MCF 10A (cell line): ENCODE results near the gene KCNMA1. TPM values are rescaled to one million over a fixed set of nuclear protein-coding genes. Genes with fewer than 3 reads are reported as not detected.

Experiments used
- BruUV-seq: library from RNA; stranded (reverse); fragments of 400-500 nt; replicated peaks from 2 replicates; lab custom pipeline; 2021; lab: Mats Ljungman, UMichigan
- CTCF ChIA-PET: fragments of 300-600 bp; sonication (Branson Sonifier 250); formaldehyde crosslinking; extraction: SDS; loops from one replicate; lab custom pipeline; 2021; ENCODE audit warnings: antibody characterized with exemption, inconsistent platforms; lab: Yijun Ruan, JAX
- POLR2A ChIA-PET: fragments of 300-600, 350-650 bp; sonication (Branson Sonifier 250); formaldehyde crosslinking; extraction: SDS; loops from one replicate; lab custom pipeline; 2020; ENCODE audit warnings: antibody characterized with exemption, inconsistent platforms; lab: Yijun Ruan, JAX
- DNase-seq: peaks from one replicate; pipeline ENCODE4 v3.0.0-alpha.2; 2018; ENCODE audit not compliant: unreplicated experiment
- H3K27ac Mint-ChIP-seq: one replicate; pipeline ENCODE4 v1.8.0; 2022; ENCODE audit warnings: mild to moderate bottlenecking, low read depth, mixed read lengths; ENCODE audit not compliant: unreplicated experiment
- H3K27me3 Mint-ChIP-seq: one replicate; pipeline ENCODE4 v1.8.0; 2022; ENCODE audit warnings: mixed read lengths; ENCODE audit not compliant: insufficient read depth, unreplicated experiment
- H3K36me3 Mint-ChIP-seq: one replicate; pipeline ENCODE4 v1.8.0; 2022; ENCODE audit warnings: mild to moderate bottlenecking, moderate library complexity, mixed read lengths; ENCODE audit not compliant: insufficient read depth, unreplicated experiment
- H3K4me1 Mint-ChIP-seq: one replicate; pipeline ENCODE4 v1.8.0; 2022; ENCODE audit warnings: mixed read lengths; ENCODE audit not compliant: insufficient read depth, unreplicated experiment
- H3K4me3 Mint-ChIP-seq: one replicate; pipeline ENCODE4 v1.8.0; 2022; ENCODE audit warnings: mild to moderate bottlenecking, moderate library complexity, mixed read lengths; ENCODE audit not compliant: unreplicated experiment
- H3K9me3 Mint-ChIP-seq: one replicate; pipeline ENCODE4 v1.8.0; 2022; ENCODE audit warnings: mixed read lengths; ENCODE audit not compliant: unreplicated experiment
- intact Hi-C: fragments of 100-400 bp; cut with micrococcal nuclease; formaldehyde crosslinking; loops from 2 replicates; pipeline ENCODE4 v1.14.1; 2022
- total RNA-seq: library from RNA; stranded (reverse); gene quantifications from 2 replicates; pipeline ENCODE4 v1.2.3, GENCODE V29; 2022
- TF ChIP-seq, protein P1 (sequence below): fragments of 200-600 bp; IDR thresholded peaks from one replicate; pipeline ENCODE4 v1.8.0; 2022; ENCODE audit warnings: antibody characterized with exemption, mild to moderate bottlenecking; ENCODE audit not compliant: unreplicated experiment

Gene KCNMA1
- total RNA-seq, 1 experiment from 2014 or later = 7.5 TPM

DNA sequence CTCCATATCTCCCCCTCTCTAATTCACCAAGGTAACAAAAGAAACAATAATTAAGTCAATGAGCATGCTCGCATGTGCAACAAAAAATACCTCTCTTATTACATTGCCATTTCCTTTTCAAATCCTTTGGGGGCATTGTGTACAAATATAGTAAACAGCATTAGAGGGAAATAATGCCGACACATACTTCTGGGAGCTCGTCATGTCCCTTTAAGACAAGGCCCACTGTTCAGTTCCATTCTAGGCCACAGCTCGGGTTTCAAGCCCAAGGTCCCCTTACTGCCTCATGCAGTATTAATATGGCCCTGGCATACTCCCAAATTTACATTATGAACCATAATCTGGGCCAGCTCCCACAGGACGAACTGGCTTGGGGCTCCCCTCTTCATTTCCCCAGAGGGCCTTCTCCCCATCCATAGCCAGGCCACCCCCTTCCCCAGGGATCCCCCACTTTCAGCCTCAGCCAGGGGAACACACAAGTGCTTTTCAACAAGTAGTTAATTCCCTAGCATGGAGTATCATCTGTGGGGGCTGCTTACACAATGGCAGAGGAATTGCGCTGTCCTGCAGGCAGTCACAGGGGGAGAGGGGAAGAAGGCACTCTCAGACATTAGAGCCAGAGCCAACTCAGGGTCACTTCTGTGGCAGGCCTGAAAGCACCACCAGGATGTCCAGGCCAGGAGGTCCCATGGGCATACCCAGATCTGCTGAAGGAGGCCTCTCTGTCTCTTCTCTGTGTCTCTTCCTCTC is 110.6 kb downstream of the KCNMA1 start:
- Mint-ChIP-seq H3K9me3 (no peaks in the 10 kb centered on the region), H3K27ac (no peak overlapping the region), H3K4me3 (no peak overlapping the region), H3K27me3 (no peaks in the 10 kb centered on the region), H3K36me3 (no peaks in the 10 kb centered on the region), H3K4me1 (peaks cover 19% of the 10 kb centered on the region)
- BruUV-seq = no TSS peak
- no peak for DNase-seq
- ChIA-PET CTCF (interaction anchor here (0.5 to 0.9 kb wide), 4 partner anchors 22 to 351 kb away, joined by 3 read pairs; no protein-coding TSS in a partner anchor), POLR2A (interaction anchor here (0.7 kb wide), 1 partner anchor 277 kb away, joined by 3 read pairs; no protein-coding TSS in a partner anchor)
- TF ChIP-seq, protein P1, sequence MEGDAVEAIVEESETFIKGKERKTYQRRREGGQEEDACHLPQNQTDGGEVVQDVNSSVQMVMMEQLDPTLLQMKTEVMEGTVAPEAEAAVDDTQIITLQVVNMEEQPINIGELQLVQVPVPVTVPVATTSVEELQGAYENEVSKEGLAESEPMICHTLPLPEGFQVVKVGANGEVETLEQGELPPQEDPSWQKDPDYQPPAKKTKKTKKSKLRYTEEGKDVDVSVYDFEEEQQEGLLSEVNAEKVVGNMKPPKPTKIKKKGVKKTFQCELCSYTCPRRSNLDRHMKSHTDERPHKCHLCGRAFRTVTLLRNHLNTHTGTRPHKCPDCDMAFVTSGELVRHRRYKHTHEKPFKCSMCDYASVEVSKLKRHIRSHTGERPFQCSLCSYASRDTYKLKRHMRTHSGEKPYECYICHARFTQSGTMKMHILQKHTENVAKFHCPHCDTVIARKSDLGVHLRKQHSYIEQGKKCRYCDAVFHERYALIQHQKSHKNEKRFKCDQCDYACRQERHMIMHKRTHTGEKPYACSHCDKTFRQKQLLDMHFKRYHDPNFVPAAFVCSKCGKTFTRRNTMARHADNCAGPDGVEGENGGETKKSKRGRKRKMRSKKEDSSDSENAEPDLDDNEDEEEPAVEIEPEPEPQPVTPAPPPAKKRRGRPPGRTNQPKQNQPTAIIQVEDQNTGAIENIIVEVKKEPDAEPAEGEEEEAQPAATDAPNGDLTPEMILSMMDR = no peak
- intact Hi-C loops = no loop called here

DNA sequence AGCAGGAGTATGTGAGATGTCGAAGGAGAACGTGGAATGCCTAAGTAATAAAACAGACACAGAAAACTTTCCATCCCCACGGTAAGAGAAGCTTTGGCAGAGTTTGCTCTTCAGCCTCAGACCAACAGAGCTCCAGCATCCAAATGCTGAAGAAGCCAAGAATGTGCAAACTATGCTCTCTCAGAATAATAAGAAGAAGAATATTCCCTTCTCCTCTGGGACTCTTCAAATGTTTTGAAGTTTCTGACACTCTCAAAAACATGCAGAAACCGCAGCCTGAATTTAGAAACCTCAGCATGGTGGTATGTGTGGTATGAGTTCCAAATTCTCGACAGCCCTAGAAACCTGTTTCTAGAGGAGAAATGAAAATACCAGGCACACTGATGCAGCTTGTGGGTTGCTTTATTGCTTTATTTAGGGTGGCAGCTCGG is 113.3 kb downstream of the KCNMA1 start:
- no peak for DNase-seq
- no peaks in the 10 kb centered on the region for H3K9me3 Mint-ChIP-seq
- intact Hi-C loops = no loop called here
- TF ChIP-seq, protein P1 = no peak
- BruUV-seq = no TSS peak
- no peak overlapping the region for H3K27ac Mint-ChIP-seq
- no peaks in the 10 kb centered on the region for H3K4me1 Mint-ChIP-seq
- no peak overlapping the region for H3K4me3 Mint-ChIP-seq
- H3K36me3 Mint-ChIP-seq = no peaks in the 10 kb centered on the region
- ChIA-PET CTCF (interaction anchor here (1.2 kb wide), 1 partner anchor 350 kb away, joined by 5 read pairs; no protein-coding TSS in a partner anchor), POLR2A (interaction anchor here (0.6 to 0.7 kb wide), 2 partner anchors 112 to 260 kb away, joined by 3 read pairs; no protein-coding TSS in a partner anchor)
- no peaks in the 10 kb centered on the region for H3K27me3 Mint-ChIP-seq

- Mint-ChIP-seq H3K27me3 (no peaks in the 10 kb centered on the region), H3K4me1 (no peaks in the 10 kb centered on the region), H3K27ac (no peak overlapping the region), H3K36me3 (no peaks in the 10 kb centered on the region), H3K9me3 (no peaks in the 10 kb centered on the region), H3K4me3 (no peak overlapping the region)
- ChIA-PET CTCF (interaction anchor here (0.5 kb wide), 1 partner anchor 348 kb away, joined by 4 read pairs; no protein-coding TSS in a partner anchor), POLR2A (interaction anchor here (1.6 kb wide), 1 partner anchor 9 kb away, joined by 5 read pairs; no protein-coding TSS in a partner anchor)
- TF ChIP-seq, protein P1 = no peak
- no TSS peak for BruUV-seq
- DNase-seq = no peak
- intact Hi-C loops = no loop called here
These were observed 115.3 kb downstream of the KCNMA1 start for GRCh38 chr10:77522268-77522809.

DNA sequence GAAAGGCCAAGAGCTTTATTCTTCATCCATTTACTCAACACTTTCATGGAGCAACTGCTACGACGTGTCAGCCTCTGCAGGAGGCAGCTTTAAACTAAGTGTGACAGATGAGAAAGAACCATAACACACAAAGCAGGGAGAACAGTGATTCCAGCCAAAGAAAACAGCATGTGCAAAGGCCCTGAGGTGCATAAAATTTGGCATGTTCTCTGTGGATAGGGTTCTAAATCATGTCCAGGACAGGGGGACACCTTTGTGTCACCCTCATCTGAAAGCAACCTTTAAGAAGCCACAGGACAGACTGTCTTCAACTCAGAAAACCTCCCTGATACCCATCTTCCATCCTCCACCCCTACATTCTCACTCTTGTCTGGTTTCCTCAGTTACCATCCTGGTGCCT is 116.6 kb downstream of the KCNMA1 start:
- CTCF ChIA-PET = interaction anchor here (0.6 to 0.8 kb wide), 2 partner anchors 226 to 357 kb away, joined by 3 read pairs; no protein-coding TSS in a partner anchor
- intact Hi-C loops = no loop called here
- POLR2A ChIA-PET = interaction anchor here (0.6 kb wide), 1 partner anchor 208 kb away, joined by 4 read pairs; no protein-coding TSS in a partner anchor
- TF ChIP-seq, protein P1 = no peak
- DNase-seq = no peak
- Mint-ChIP-seq H3K9me3 (no peaks in the 10 kb centered on the region), H3K27ac (no peak overlapping the region), H3K27me3 (no peaks in the 10 kb centered on the region), H3K36me3 (no peaks in the 10 kb centered on the region), H3K4me3 (no peak overlapping the region), H3K4me1 (no peaks in the 10 kb centered on the region)
- BruUV-seq = no TSS peak
